KMS-11 (cell line): ENCODE measurements around the gene SIL1.

ENCODE experiments used
- H2AFZ ChIP-seq: fragments of 200-600 bp; sonication (generic); 2 replicates; pipeline ENCODE4 v1.6.1; 2016; ENCODE audit warnings: antibody characterized with exemption, mixed run types, low read depth
- H3K27ac ChIP-seq: fragments of 200-600 bp; sonication (generic); 2 replicates; pipeline ENCODE4 v1.6.1; 2016; ENCODE audit warnings: mild to moderate bottlenecking, mixed run types
- H3K27me3 ChIP-seq: fragments of 200-600 bp; sonication (generic); 2 replicates; pipeline ENCODE4 v1.6.1; 2017; ENCODE audit warnings: mild to moderate bottlenecking, low read depth, mixed run types, moderate library complexity; ENCODE audit not compliant: insufficient read depth
- H3K36me3 ChIP-seq: fragments of 200-600 bp; sonication (generic); 2 replicates; pipeline ENCODE4 v1.6.1; 2017; ENCODE audit warnings: mild to moderate bottlenecking, mixed run types; ENCODE audit not compliant: insufficient read depth
- H3K4me1 ChIP-seq: fragments of 200-600 bp; sonication (generic); 2 replicates; pipeline ENCODE4 v1.6.1; 2016; ENCODE audit warnings: mild to moderate bottlenecking, low read depth, mixed run types; ENCODE audit not compliant: poor library complexity, severe bottlenecking
- H3K4me2 ChIP-seq: fragments of 200-600 bp; sonication (generic); 2 replicates; pipeline ENCODE4 v1.7.0; 2016; ENCODE audit warnings: mild to moderate bottlenecking, mixed run types
- H3K4me3 ChIP-seq: fragments of 200-600 bp; sonication (generic); IDR thresholded peaks from 2 replicates; pipeline ENCODE4 v1.6.1; 2017; ENCODE audit warnings: low read depth, low read length, mixed read lengths; ENCODE audit not compliant: insufficient read depth
- H3K79me2 ChIP-seq: fragments of 200-600 bp; sonication (generic); 2 replicates; pipeline ENCODE4 v1.6.1; 2016; ENCODE audit warnings: low read depth, mixed run types; ENCODE audit not compliant: insufficient read depth
- H3K9ac ChIP-seq: fragments of 200-600 bp; sonication (generic); 2 replicates; pipeline ENCODE4 v1.6.1; 2016; ENCODE audit warnings: mild to moderate bottlenecking, mixed run types
- H4K20me1 ChIP-seq: fragments of 200-600 bp; sonication (generic); 2 replicates; pipeline ENCODE4 v1.6.1; 2016; ENCODE audit warnings: mild to moderate bottlenecking, mixed run types; ENCODE audit not compliant: insufficient read depth
- CTCF ChIP-seq: fragments of 200-600 bp; sonication (generic); conservative IDR thresholded peaks from 2 replicates; pipeline ENCODE4 v1.6.1; 2017; ENCODE audit warnings: low read depth, mild to moderate bottlenecking, antibody characterized with exemption, low read length, moderate library complexity, mixed read lengths

The SIL1 gene

DNA sequence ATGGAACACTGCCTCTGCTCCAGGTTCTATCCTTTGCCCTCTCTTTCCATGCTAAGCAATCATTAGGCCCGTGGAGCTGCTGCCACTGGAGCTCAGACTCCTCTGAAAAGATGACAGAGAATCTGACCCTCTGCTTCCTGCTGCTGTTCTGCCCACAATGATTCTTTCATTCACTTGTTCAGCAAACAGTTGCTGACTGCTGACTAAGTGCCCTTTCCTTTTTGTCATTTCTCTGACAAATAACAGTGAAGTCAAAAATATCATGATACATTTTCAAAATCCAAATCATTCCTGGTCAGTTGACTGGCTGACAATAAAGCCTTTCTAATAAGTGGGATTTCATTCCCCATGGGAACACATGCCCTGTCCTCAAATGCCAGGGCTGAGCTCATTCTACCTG lies 110.1 kb downstream of the SIL1 start:
- Histone ChIP-seq H3K9ac (no peak overlapping the region), H3K27ac (no peak overlapping the region), H3K4me1 (peaks cover 3% of the 10 kb centered on the region), H3K4me2 (no peak overlapping the region), H4K20me1 (no peaks in the 10 kb centered on the region), H3K36me3 (no peaks in the 10 kb centered on the region), H2AFZ (no peak overlapping the region), H3K79me2 (no peaks in the 10 kb centered on the region), H3K27me3 (no peaks in the 10 kb centered on the region), H3K4me3 (no peak overlapping the region)
- no peak for TF ChIP-seq CTCF

- H4K20me1 ChIP-seq = no peaks in the 10 kb centered on the region
- H3K79me2 ChIP-seq = no peaks in the 10 kb centered on the region
- no peak overlapping the region for H3K9ac ChIP-seq
- H3K27me3 ChIP-seq = no peaks in the 10 kb centered on the region
- TF ChIP-seq CTCF = no peak
- no peak overlapping the region for H2AFZ ChIP-seq
- H3K4me3 ChIP-seq = no peak overlapping the region
- no peaks in the 10 kb centered on the region for H3K36me3 ChIP-seq
- H3K4me1 ChIP-seq = peaks cover 12% of the 10 kb centered on the region
- H3K4me2 ChIP-seq = no peak overlapping the region
- H3K27ac ChIP-seq = no peak overlapping the region
These were observed 115.2 kb downstream of the SIL1 start for GRCh38 chr5:139082813-139083498.

- H2AFZ ChIP-seq = no peak overlapping the region
- TF ChIP-seq CTCF = no peak
- H3K4me2 ChIP-seq = no peak overlapping the region
- H3K4me1 ChIP-seq = peaks cover 12% of the 10 kb centered on the region
- no peak overlapping the region for H3K27ac ChIP-seq
- no peak overlapping the region for H3K9ac ChIP-seq
- H3K36me3 ChIP-seq = no peaks in the 10 kb centered on the region
- no peak overlapping the region for H3K4me3 ChIP-seq
- no peaks in the 10 kb centered on the region for H4K20me1 ChIP-seq
- H3K79me2 ChIP-seq = no peaks in the 10 kb centered on the region
- no peaks in the 10 kb centered on the region for H3K27me3 ChIP-seq
These were observed 118.1 kb downstream of the SIL1 start for GRCh38 chr5:139079991-139080610.

- no peak overlapping the region for H3K27ac ChIP-seq
- H3K4me3 ChIP-seq = no peak overlapping the region
- H3K9ac ChIP-seq = no peak overlapping the region
- TF ChIP-seq CTCF = no peak
- peaks cover 12% of the 10 kb centered on the region for H3K4me1 ChIP-seq
- no peak overlapping the region for H2AFZ ChIP-seq
- H3K79me2 ChIP-seq = no peaks in the 10 kb centered on the region
- H3K4me2 ChIP-seq = no peak overlapping the region
- no peaks in the 10 kb centered on the region for H3K36me3 ChIP-seq
- no peaks in the 10 kb centered on the region for H4K20me1 ChIP-seq
- no peaks in the 10 kb centered on the region for H3K27me3 ChIP-seq
These were observed 118.8 kb downstream of the SIL1 start for GRCh38 chr5:139079225-139079990.
